Pons (tissue), 1 donor: ENCODE results near the gene ZNF775.
A peak's percentile ranks its signal among the peaks of the same experiment; 100 is the strongest.

ENCODE experiments used
- DNase-seq: peaks from one replicate; pipeline ENCODE4 v3.0.0-alpha.2; 2016; ENCODE audit warnings: low spot score

The ZNF775 gene

GRCh38 chr7:150346922-150347321 lies 32.2 kb upstream of the ZNF775 start:
- no peak for DNase-seq

- DNase-seq: no peak
Measured at GRCh38 chr7:150351587-150352194, 27.4 kb upstream of the ZNF775 start.

GRCh38 chr7:150355666-150356059 lies 23.5 kb upstream of the ZNF775 start:
- DNase-seq: no peak

GRCh38 chr7:150356265-150356897 lies 22.7 kb upstream of the ZNF775 start:
- DNase-seq: no peak

GRCh38 chr7:150357270-150357669 lies 21.9 kb upstream of the ZNF775 start:
- DNase-seq: no peak

GRCh38 chr7:150357771-150358427 lies 21.2 kb upstream of the ZNF775 start:
- DNase-seq: no peak

GRCh38 chr7:150358433-150358832 lies 20.7 kb upstream of the ZNF775 start:
- DNase-seq: no peak

- DNase-seq: no peak
Measured at GRCh38 chr7:150358988-150359621, 20.0 kb upstream of the ZNF775 start.

- DNase-seq: no peak
Measured at GRCh38 chr7:150359622-150360362, 19.3 kb upstream of the ZNF775 start.

- DNase-seq: no peak
Measured at GRCh38 chr7:150360363-150361058, 18.6 kb upstream of the ZNF775 start.

GRCh38 chr7:150361402-150361801 lies 17.7 kb upstream of the ZNF775 start:
- no peak for DNase-seq

GRCh38 chr7:150361807-150362621 lies 17.1 kb upstream of the ZNF775 start:
- DNase-seq: no peak

GRCh38 chr7:150363370-150363769 lies 15.8 kb upstream of the ZNF775 start:
- no peak for DNase-seq

GRCh38 chr7:150363872-150364271 lies 15.3 kb upstream of the ZNF775 start:
- DNase-seq: peak; percentile 62

- no peak for DNase-seq
Measured at GRCh38 chr7:150365194-150365593, 13.9 kb upstream of the ZNF775 start.

GRCh38 chr7:150365673-150366398 lies 13.3 kb upstream of the ZNF775 start:
- no peak for DNase-seq

GRCh38 chr7:150367677-150368095 lies 11.4 kb upstream of the ZNF775 start:
- no peak for DNase-seq

- peak; percentile 77 for DNase-seq
Measured at GRCh38 chr7:150368096-150368883, 10.8 kb upstream of the ZNF775 start, which contains the start of gene REPIN1. Gene REPIN1 (plus strand): TSS chr7:150368822. CDS start chr7:150369712, 890 bp downstream.
